GM10266 (cell line): ENCODE data around the gene ZNF618.

Experiments used
- DNase-seq: peaks from one replicate; pipeline ENCODE4 v3.0.0; 2012; ENCODE audit errors: extremely low spot score
- TF ChIP-seq, protein P1 (sequence below): IDR thresholded peaks from 2 replicates; pipeline ENCODE4 v1.5.1; 2012; ENCODE audit warnings: mild to moderate bottlenecking, low read depth; ENCODE audit not compliant: control insufficient read depth, insufficient read depth; ENCODE audit errors: missing control alignments

Gene ZNF618

DNA sequence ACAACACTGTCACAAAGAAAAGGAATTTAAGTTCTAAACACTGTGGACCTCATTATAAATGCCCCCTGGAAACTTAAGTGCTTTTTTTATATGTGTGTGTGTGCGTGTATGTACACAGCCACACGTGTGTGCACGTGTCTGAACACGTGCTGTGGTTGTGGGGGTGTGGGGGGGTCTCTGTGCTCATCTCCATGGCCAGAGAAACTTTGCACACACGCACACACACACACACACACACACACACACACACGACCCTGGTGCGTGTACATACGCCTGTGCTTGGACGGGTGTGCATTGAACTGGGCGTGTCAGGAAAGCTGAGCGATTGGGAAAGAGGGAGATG is 174.1 kb downstream of the ZNF618 start:
- TF ChIP-seq, protein P1, sequence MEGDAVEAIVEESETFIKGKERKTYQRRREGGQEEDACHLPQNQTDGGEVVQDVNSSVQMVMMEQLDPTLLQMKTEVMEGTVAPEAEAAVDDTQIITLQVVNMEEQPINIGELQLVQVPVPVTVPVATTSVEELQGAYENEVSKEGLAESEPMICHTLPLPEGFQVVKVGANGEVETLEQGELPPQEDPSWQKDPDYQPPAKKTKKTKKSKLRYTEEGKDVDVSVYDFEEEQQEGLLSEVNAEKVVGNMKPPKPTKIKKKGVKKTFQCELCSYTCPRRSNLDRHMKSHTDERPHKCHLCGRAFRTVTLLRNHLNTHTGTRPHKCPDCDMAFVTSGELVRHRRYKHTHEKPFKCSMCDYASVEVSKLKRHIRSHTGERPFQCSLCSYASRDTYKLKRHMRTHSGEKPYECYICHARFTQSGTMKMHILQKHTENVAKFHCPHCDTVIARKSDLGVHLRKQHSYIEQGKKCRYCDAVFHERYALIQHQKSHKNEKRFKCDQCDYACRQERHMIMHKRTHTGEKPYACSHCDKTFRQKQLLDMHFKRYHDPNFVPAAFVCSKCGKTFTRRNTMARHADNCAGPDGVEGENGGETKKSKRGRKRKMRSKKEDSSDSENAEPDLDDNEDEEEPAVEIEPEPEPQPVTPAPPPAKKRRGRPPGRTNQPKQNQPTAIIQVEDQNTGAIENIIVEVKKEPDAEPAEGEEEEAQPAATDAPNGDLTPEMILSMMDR: no peak
- no peak for DNase-seq

DNA sequence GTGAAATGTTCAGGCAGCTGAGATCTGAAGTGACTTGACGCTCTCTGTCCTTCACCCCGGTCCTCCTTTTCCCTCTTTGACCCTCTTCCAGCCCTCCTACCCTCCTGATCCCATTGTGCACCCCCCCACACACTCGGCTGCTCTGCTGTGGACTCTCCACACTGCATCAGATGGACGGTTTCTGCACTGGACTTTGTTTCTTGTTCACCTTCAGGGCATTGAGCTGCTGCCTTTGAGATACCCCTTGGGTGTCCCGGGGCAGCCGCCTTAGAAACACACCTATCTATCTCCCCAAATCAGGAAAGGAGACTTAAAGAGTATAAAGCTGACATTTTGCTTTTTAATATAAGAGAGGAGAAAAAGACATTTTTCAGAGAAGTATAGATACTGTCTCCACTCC is 174.5 kb downstream of the ZNF618 start:
- DNase-seq: no peak
- TF ChIP-seq, protein P1: no peak

DNA sequence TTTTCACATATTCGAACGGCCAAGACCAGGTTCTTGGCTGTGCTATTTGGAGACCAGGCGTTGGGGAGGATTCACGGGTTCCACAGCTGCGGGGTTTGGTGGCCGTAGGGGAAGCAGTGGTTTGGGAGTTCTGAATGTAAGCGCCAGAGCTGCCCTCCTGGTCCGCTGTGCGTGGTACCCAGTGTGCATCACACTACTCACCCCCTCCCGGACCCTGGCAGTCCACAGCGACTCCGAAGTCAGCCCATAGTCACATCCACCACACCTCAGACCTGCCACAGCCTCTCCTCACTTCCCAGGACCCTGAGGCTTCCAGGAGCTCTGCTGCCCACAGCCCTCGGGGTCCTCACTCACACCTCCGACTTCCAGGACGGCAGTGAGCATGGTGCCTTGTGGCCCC is 175.2 kb downstream of the ZNF618 start:
- DNase-seq: no peak
- TF ChIP-seq, protein P1: no peak

DNA sequence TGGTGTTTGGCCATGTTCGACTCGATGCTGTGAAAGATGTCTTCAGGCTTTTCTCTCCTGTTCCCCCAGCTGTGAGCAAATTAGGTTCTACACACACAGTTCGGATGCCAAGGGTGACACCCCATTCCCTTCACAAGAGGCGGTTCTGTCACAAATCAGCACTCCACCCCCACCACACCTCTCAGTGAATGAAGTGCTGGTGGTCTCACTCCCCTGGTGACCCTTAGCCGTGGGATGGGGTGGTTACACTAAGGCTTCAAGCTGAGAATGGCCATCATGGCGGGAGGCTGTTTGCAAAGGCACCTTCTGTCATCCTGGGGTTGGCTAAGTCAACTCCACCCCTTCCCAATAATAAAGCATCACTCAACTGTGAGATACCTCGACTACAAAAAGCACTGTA is 175.6 kb downstream of the ZNF618 start:
- TF ChIP-seq, protein P1: no peak
- DNase-seq: no peak

DNA sequence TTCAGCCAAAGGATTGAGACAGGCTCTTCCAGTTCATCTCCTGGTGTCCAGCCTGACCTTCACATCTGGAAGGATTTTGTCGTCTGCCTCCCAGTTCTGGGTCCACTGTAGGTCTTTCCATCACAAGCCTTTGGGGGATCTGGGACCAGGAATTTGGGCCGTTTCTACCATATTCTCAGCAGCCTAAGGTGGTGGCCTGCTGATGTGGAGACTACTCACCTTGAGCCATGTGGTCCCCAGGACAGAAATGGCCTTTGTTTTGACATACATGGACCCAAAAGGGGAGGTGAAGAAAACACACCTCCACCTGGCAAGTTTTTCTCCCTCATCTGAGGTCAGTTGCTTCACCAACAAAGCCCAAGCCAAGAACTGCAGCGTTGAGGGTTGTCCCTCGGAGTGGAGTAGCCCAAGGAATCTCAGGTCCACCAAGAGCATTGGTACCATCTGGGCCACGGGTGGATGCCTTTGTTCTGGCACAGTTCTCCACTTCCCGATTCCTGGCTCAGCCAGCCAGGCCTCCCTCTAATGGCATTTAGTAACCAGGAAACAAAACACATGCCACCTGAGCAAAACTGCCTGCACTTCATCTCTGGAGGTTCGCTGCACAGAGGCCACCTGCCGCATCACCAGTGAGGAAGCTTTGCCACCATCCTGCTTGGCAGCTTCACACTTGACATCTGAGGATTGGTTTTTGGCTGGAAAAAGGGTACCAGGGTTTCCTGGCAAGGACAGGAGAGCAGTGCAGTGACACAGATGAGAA is 177.3 kb downstream of the ZNF618 start:
- TF ChIP-seq, protein P1: no peak
- no peak for DNase-seq

DNA sequence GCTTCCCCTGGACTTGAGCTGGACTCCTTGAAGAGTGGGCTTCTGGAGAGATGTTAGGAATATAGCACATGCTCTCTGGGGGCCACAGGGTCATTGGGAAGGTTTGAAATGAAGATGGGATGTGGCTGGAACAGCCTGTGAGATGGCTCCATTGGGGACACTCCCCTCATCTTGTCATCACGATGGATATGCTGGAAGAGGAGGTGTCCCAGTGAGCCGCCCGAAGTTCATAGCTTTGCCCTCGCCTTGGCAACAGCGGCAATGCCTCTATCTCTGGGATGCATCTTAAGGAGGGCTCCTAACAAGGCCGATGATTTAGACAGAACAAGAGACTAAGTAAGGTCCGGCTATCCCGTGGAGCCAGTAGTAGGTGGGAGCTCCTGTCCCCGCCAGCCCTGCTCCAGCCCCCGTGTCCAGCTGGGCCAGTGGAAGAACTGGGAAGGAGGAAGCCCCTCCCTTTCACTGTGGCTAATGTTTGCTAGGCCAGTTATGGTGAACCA is 178.1 kb downstream of the ZNF618 start:
- no peak for DNase-seq
- TF ChIP-seq, protein P1: no peak

DNA sequence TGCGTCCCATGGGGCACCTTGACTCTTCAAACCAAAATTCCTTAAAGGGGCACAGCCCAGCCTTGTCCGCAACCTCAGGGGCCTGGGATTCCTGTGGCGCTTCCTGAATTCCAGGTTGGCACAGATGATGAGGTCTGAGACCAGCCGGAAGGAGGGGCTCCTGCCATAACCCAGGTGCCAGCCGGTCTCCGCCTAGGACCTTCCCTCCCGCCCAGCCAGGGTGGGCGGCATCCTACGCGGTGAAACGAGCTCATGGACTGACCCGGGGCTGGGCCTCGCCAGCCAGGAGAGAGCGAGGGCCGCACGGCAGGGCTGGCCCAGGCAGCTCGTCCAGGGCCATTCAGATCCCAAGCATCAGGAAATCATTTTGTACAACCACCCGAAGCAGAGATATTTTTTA is 179.0 kb downstream of the ZNF618 start:
- TF ChIP-seq, protein P1: no peak
- DNase-seq: no peak
